Measurements from ENCODE around the gene MEI1.

The MEI1 gene

DNA sequence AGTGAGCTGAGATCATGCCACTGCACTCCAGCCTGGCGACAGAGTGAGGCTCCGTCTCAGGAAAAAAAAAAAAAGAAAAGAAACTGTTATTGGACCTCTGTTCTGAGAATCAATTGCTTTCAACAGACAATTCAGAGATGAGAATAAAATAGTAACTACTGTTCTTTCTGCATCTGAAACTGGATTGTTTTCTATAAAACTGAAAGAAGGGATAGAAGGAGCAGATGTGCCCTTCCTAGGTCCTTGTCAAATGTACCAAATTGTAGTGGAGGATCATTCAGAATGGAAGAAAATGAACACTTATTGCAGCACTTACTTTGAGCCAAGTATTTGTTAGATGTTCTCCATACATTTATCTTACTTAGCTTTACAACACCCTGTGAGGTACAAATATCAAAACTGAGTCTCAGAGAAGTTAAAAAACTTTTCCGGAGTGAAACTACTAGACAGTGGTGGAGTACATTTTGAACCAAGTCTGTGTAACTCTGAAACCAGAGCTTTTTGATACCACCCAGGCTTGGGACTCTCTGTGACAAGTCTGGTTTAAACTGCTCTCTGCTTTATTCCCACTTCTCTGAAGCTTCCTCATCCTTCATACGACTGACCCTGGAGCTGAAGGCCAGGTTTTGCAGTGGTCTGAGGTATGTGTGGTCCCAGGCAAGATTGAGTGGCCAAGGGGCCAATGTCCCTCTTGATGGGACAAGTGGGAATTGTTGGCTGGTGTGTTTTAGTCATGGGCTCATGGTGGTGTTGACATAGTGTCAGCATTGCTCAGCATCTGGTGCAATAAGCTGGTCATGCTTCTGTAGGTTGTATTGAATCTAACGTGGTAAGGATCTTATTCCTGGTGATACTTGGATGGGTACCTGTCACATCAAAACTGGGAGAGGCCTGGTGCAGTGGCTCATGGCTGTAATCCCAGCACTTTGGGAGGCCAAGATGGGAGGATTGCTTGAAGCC, 53.0 kb downstream of the MEI1 start:
- Mint-ChIP-seq H3K27me3 (peaks cover 5% of the 10 kb centered on the region), H3K36me3 (ENCODE audit: low read depth) (no peaks in the 10 kb centered on the region), H3K4me3 (no peak overlapping the region), H3K9me3 (no peaks in the 10 kb centered on the region), H3K27ac (no peak overlapping the region), H3K4me1 (no peaks in the 10 kb centered on the region)
- ATAC-seq (no peak), DNase-seq (no peak)

DNA sequence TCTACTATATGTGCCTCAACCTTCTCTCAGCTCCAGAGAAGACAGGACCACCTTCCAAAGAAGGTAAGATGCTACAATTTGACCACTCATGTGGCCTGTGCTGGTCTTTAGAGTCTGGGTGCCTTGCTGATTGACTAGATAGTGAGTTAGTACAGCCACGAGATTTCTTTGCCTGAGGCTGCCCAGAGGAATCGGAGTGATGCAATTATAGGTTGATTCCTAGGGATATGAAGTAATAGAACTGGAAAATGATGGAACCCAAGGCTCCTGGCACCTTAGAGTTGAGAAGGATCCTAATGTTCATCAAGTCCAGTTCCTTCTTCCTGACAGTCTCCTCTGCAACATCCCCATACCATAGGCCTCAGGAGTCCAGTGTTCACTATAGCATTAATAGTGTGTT, 54.7 kb downstream of the MEI1 start:
- H3K4me3 Mint-ChIP-seq = no peak overlapping the region
- H3K27ac Mint-ChIP-seq = no peak overlapping the region
- no peaks in the 10 kb centered on the region for H3K9me3 Mint-ChIP-seq
- ATAC-seq = no peak
- DNase-seq = no peak
- peaks cover 2% of the 10 kb centered on the region for H3K4me1 Mint-ChIP-seq
- no peaks in the 10 kb centered on the region for H3K36me3 Mint-ChIP-seq (ENCODE audit: low read depth)
- peaks cover 5% of the 10 kb centered on the region for H3K27me3 Mint-ChIP-seq

DNA sequence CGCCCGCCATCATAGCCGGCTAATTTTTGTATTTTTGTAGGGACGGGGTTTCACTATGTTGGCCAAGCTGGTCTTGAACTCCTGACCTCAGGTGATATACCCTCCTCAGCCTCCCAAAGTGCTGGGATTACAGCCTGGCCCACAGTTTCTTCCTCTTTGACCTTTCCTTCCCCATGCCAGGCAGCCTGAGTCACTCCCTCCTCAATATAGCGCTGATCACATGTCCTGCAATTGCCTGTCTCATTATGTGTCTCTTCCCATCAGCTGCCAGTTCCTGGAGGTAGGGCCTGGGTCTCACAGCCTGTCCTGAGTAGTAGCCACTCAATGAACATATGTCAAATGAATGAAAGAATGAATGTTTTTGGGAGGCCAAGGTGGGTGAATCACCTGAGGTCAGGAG, 58.2 kb downstream of the MEI1 start:
- Mint-ChIP-seq H3K27me3 (no peaks in the 10 kb centered on the region), H3K36me3 (ENCODE audit: low read depth) (no peaks in the 10 kb centered on the region), H3K27ac (no peak overlapping the region), H3K4me3 (no peak overlapping the region), H3K9me3 (no peaks in the 10 kb centered on the region), H3K4me1 (peaks cover 2% of the 10 kb centered on the region)
- ATAC-seq = no peak
- DNase-seq = no peak

DNA sequence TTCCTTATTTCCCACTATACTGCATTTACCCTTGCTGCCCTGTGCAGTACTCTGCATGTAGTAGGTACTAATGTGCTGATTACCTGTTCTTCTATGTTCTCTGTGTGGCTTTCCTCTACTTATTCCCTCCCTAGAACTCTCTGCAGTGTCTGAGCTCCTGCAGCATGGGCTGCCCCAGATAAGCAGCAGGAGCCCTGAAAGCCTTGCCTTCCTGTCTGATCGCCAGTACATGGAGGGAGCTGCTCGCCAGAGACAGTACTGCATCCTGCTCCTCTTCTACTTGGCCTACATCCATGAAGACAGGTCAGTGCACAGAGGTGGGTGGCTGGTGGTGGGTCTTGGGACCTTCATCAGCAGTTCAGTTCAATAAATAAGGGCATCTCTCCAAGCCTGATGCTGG, 58.9 kb downstream of the MEI1 start:
- Mint-ChIP-seq H3K36me3 (ENCODE audit: low read depth) (no peaks in the 10 kb centered on the region), H3K27me3 (no peaks in the 10 kb centered on the region), H3K4me3 (no peak overlapping the region), H3K9me3 (no peaks in the 10 kb centered on the region), H3K27ac (no peak overlapping the region), H3K4me1 (peaks cover 2% of the 10 kb centered on the region)
- no peak for DNase-seq
- no peak for ATAC-seq

DNA sequence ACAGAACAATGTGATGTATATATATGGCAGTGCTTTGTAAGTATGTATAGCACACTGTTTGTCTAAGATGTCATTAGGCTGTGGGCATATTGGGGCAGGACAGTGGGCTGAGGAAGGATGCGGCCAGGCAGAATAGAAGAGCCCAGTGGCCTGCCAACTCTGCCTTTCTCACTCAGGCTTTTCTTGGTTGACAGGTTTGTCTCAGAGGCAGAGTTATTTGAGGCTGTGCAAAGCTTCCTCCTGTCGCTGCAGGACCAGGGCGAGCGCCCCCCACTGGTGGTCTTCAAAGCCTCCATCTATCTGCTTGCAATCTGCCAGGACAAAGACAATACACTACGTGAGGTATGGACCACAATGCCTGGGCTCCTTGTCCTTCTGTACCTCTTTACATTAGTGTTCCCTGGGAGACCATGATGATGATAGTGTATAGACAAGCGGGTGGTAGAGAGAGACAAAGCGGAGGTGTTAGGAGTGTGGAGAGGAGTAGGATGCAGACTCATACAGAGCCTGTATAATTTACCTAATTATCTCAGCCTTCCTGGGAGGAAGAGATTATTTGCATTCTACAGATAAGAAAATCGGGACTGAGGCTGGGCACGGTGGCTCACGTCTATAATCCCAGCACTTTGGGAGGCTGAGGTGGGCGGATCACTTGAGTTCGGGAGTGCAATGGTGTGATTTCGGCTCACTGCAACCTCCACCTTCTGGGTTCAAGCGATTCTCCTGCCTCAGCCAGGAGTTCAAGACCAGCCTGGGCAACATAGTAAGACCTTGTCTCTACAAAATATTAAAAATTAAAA, 63.9 kb downstream of the MEI1 start:
- no peaks in the 10 kb centered on the region for H3K27me3 Mint-ChIP-seq
- H3K36me3 Mint-ChIP-seq (ENCODE audit: low read depth) = no peaks in the 10 kb centered on the region
- ATAC-seq (peak; percentile 46), DNase-seq (peak; percentile 49)
- no peaks in the 10 kb centered on the region for H3K9me3 Mint-ChIP-seq
- no peak overlapping the region for H3K4me3 Mint-ChIP-seq
- peaks cover 3% of the 10 kb centered on the region for H3K4me1 Mint-ChIP-seq
- H3K27ac Mint-ChIP-seq = no peak overlapping the region

GRCh38 chr22:41766476-41766875, 67.2 kb downstream of the MEI1 start:
- H3K9me3 Mint-ChIP-seq = no peaks in the 10 kb centered on the region
- no peaks in the 10 kb centered on the region for H3K27me3 Mint-ChIP-seq
- H3K4me1 Mint-ChIP-seq = peaks cover 7% of the 10 kb centered on the region
- no peak overlapping the region for H3K27ac Mint-ChIP-seq
- no peak overlapping the region for H3K4me3 Mint-ChIP-seq
- H3K36me3 Mint-ChIP-seq (ENCODE audit: low read depth) = no peaks in the 10 kb centered on the region
- ATAC-seq = no peak
- DNase-seq = no peak

DNA sequence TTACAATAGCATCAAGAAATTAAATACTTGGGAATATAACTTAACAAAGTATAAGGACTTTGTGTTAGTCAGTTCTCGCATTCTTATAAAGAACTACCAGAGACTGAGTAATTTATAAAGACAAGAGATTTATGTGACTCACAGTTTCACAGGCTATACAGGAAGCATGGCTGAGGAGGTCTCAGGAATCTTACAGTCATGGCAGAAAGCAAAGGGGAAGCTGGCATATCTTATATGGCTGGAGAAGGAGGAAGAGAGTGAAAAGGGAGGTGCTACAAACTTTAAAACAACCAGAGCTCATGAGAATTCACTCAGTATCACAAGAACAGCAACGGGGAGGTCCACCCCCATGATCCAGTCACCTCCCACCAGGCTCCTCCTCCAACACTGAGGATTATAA, 69.1 kb downstream of the MEI1 start:
- ATAC-seq (peak; percentile 77), DNase-seq (no peak)
- Mint-ChIP-seq H3K4me1 (peaks cover 7% of the 10 kb centered on the region), H3K36me3 (ENCODE audit: low read depth) (no peaks in the 10 kb centered on the region), H3K4me3 (no peak overlapping the region), H3K9me3 (no peaks in the 10 kb centered on the region), H3K27me3 (no peaks in the 10 kb centered on the region), H3K27ac (no peak overlapping the region)

DNA sequence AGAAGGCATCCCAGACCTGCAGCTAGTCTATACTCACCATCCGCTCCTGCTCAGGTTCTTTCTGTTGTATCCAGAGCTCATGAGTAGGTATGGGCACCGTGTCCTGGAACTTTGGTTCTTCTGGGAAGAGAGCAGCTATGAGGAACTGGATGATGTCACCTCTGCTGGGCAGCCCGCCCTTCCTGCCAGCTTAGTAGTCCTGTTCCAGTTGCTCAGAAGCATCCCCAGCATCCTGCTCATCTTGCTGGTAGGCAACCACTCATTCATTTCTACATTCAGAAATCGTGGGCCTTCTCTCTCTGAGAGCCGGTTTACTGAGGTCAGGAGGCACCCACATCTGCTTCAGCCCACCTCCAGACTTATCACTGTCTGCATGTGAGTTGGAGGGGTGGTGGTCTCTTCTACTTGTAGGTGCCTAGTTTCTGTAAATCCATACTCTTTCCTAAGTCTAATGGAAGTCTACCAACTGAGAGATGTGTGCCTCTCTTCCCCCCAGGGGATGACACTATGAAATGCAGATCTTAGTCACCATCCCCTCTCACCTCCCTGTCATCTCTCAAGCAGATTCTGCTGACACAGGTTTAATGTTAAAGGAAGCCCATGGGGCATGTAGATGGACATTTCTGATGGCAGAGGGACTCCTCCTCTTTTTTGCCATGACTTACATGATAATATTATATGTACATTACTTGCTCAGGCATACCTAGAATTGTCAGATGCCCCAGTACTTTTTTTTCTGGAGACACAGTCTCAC, 71.6 kb downstream of the MEI1 start:
- Mint-ChIP-seq H3K9me3 (no peaks in the 10 kb centered on the region), H3K4me1 (peaks cover 7% of the 10 kb centered on the region), H3K27ac (no peak overlapping the region), H3K36me3 (ENCODE audit: low read depth) (no peaks in the 10 kb centered on the region), H3K4me3 (no peak overlapping the region), H3K27me3 (no peaks in the 10 kb centered on the region)
- no peak for ATAC-seq
- no peak for DNase-seq

- Mint-ChIP-seq H3K27me3 (no peaks in the 10 kb centered on the region), H3K27ac (no peak overlapping the region), H3K36me3 (ENCODE audit: low read depth) (no peaks in the 10 kb centered on the region), H3K9me3 (no peaks in the 10 kb centered on the region), H3K4me1 (peaks cover 7% of the 10 kb centered on the region), H3K4me3 (no peak overlapping the region)
- no peak for ATAC-seq
- DNase-seq = no peak
Observed at GRCh38 chr22:41772198-41772597, 72.9 kb downstream of the MEI1 start.

DNA sequence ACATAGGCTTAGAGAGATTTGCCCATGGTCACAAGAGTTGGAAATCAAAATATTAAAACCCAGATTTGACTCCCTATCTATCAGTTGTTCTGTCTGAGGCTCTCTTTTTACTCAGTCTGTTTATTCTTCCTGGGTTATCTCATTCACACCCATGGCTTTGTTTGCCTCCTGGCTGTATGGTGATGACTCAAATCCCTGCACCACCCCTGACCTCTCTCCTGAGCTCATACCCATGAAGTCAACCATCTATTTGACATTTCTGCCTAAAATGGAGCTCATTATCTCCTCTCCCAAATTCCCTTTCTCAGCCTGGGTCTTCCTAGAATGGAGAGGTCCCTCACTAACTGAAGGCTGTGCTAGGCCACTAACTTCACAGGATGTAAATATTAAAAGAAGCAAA, 73.3 kb downstream of the MEI1 start:
- DNase-seq (no peak), ATAC-seq (no peak)
- peaks cover 5% of the 10 kb centered on the region for H3K4me1 Mint-ChIP-seq
- H3K9me3 Mint-ChIP-seq = no peaks in the 10 kb centered on the region
- H3K27me3 Mint-ChIP-seq = no peaks in the 10 kb centered on the region
- no peak overlapping the region for H3K4me3 Mint-ChIP-seq
- H3K36me3 Mint-ChIP-seq (ENCODE audit: low read depth) = no peaks in the 10 kb centered on the region
- H3K27ac Mint-ChIP-seq = no peak overlapping the region

GRCh38 chr22:41775338-41775737, 76.0 kb downstream of the MEI1 start:
- Mint-ChIP-seq H3K4me3 (no peak overlapping the region), H3K4me1 (peaks cover 15% of the 10 kb centered on the region), H3K36me3 (ENCODE audit: low read depth) (no peaks in the 10 kb centered on the region), H3K27ac (no peak overlapping the region), H3K27me3 (no peaks in the 10 kb centered on the region), H3K9me3 (no peaks in the 10 kb centered on the region)
- ATAC-seq = no peak
- DNase-seq = no peak

GRCh38 chr22:41775976-41776375, 76.7 kb downstream of the MEI1 start:
- DNase-seq = no peak
- H3K4me1 Mint-ChIP-seq = peaks cover 21% of the 10 kb centered on the region
- H3K27me3 Mint-ChIP-seq = no peaks in the 10 kb centered on the region
- H3K27ac Mint-ChIP-seq = no peak overlapping the region
- H3K36me3 Mint-ChIP-seq (ENCODE audit: low read depth) = no peaks in the 10 kb centered on the region
- H3K9me3 Mint-ChIP-seq = no peaks in the 10 kb centered on the region
- ATAC-seq = no peak
- H3K4me3 Mint-ChIP-seq = no peak overlapping the region

- peaks cover 25% of the 10 kb centered on the region for H3K4me1 Mint-ChIP-seq
- H3K4me3 Mint-ChIP-seq = no peak overlapping the region
- H3K27me3 Mint-ChIP-seq = no peaks in the 10 kb centered on the region
- H3K9me3 Mint-ChIP-seq = no peaks in the 10 kb centered on the region
- ATAC-seq (no peak), DNase-seq (no peak)
- no peaks in the 10 kb centered on the region for H3K36me3 Mint-ChIP-seq (ENCODE audit: low read depth)
- H3K27ac Mint-ChIP-seq = no peak overlapping the region
Observed at GRCh38 chr22:41776381-41776780, 77.1 kb downstream of the MEI1 start.

DNA sequence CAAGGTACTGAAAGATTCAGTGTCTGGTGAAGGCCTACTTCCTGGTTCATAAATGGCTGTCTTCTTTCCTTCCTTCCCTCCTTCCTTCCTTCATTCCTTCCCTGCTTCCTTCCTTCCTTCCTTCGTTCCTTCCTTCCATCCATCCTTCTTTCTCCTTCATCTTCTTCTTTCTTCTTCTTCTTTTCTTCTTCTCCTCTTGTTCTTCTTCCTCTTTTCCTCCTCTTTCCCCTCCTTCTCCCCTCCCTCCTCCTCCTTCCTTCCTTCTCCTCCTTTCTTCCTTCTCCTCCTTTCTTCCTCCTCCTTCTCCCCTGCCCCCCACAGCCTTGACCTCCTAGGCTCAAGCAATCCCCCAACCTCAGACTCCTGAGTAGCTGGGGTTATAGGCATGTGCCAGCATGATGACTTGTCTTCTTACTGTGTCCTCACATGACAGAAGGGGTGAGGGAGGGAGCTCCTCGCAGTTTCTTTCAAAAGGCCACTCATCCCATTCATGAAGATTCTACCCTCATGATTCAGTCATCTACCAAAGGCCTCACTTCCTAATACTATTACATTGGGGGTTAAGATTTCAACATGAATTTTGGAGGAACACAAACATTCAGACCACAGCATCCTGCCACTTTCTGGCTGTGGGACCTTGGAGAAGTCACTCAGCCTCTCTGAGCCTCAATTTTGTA, 78.6 kb downstream of the MEI1 start:
- H3K4me3 Mint-ChIP-seq = no peak overlapping the region
- no peak for DNase-seq
- no peak for ATAC-seq
- peaks cover 40% of the 10 kb centered on the region for H3K4me1 Mint-ChIP-seq
- no peaks in the 10 kb centered on the region for H3K27me3 Mint-ChIP-seq
- no peaks in the 10 kb centered on the region for H3K9me3 Mint-ChIP-seq
- H3K36me3 Mint-ChIP-seq (ENCODE audit: low read depth) = no peaks in the 10 kb centered on the region
- peak overlapping the region; percentile 15 for H3K27ac Mint-ChIP-seq
